ENCODE data around the gene KIF1B.

GRCh38 chr1:10283318-10283984 lies 73.1 kb downstream of the KIF1B start:
- TF ChIP-seq CTCF (IDR thresholded peaks at IDR 0.05) (no peak), POLR2A (IDR thresholded peaks at IDR 0.05; ENCODE audit: low read depth) (no peak)
